GM10248 (cell line): ENCODE results near the gene ZNF335.
"Not testable (repeated sequence)": the region's sequence is repeated elsewhere in the genome, so short reads cannot be mapped to it uniquely, and the experiment has no call there.

Experiments used
- CTCF ChIA-PET: fragments of 300-600 bp; sonication (Branson Sonifier 250); formaldehyde crosslinking; extraction: SDS; loops from one replicate; lab custom pipeline; 2021; ENCODE audit warnings: antibody characterized with exemption; lab: Yijun Ruan, JAX
- POLR2A ChIA-PET: fragments of 350-650 bp; sonication (Branson Sonifier 250); formaldehyde crosslinking; extraction: SDS; loops from one replicate; lab custom pipeline; 2020; ENCODE audit warnings: antibody characterized with exemption; lab: Yijun Ruan, JAX
- DNase-seq: peaks from one replicate; pipeline ENCODE4 v3.0.0; 2012; ENCODE audit errors: extremely low spot score
- CTCF ChIP-seq: IDR thresholded peaks from 2 replicates; pipeline ENCODE4 v1.5.1; 2012; ENCODE audit warnings: mild to moderate bottlenecking, low read depth; ENCODE audit errors: extremely low read depth, missing control alignments, control extremely low read depth

The ZNF335 gene

GRCh38 chr20:45998337-45998736 is 26.3 kb upstream of the ZNF335 start:
- CTCF ChIA-PET: interaction anchor here (0.6 to 5.6 kb wide), 7 partner anchors 8 to 199 kb away, joined by 3 to 53 read pairs (median 3); no protein-coding TSS in a partner anchor
- POLR2A ChIA-PET: no interaction called here
- no peak for TF ChIP-seq CTCF
- DNase-seq: no peak

GRCh38 chr20:45997187-45997586 is 25.2 kb upstream of the ZNF335 start:
- TF ChIP-seq CTCF: no peak
- DNase-seq: no peak
- ChIA-PET POLR2A (no interaction called here), CTCF (interaction anchor here (1.3 to 5.6 kb wide), 2 partner anchors 10 to 15 kb away, joined by 3 to 53 read pairs; no protein-coding TSS in a partner anchor)

GRCh38 chr20:45995495-45996097 is 23.6 kb upstream of the ZNF335 start:
- POLR2A ChIA-PET, DNase-seq: not testable (repeated sequence)
- CTCF ChIA-PET: interaction anchor here (0.7 kb wide), 1 partner anchor 9 kb away, joined by 4 read pairs; no protein-coding TSS in a partner anchor

GRCh38 chr20:45994761-45995493 is 22.9 kb upstream of the ZNF335 start:
- CTCF ChIA-PET: interaction anchor here (0.7 to 1.0 kb wide), 2 partner anchors 8 to 20 kb away, joined by 3 to 4 read pairs; no protein-coding TSS in a partner anchor
- POLR2A ChIA-PET: no interaction called here
- DNase-seq: no peak
- TF ChIP-seq CTCF: no peak

- no peak for DNase-seq
- ChIA-PET CTCF (interaction anchor here (1.0 to 8.5 kb wide), 3 partner anchors 17 to 29 kb away, joined by 3 to 140 read pairs (median 4); partner anchors contain the start of gene MMP9), POLR2A (no interaction called here)
- no peak for TF ChIP-seq CTCF
Observed at GRCh38 chr20:45993197-45993951, 21.4 kb upstream of the ZNF335 start.

- POLR2A ChIA-PET: no interaction called here
- no peak for DNase-seq
- TF ChIP-seq CTCF: no peak
- CTCF ChIA-PET: interaction anchor here (1.2 to 8.5 kb wide), 2 partner anchors 18 to 31 kb away, joined by 3 to 140 read pairs; partner anchors contain the start of gene MMP9
Observed at GRCh38 chr20:45991616-45992015, 19.6 kb upstream of the ZNF335 start.

GRCh38 chr20:45988830-45989229 is 16.8 kb upstream of the ZNF335 start:
- CTCF ChIA-PET: interaction anchor here (1.0 to 8.5 kb wide), 5 partner anchors 10 to 222 kb away, joined by 3 to 140 read pairs (median 6); partner anchors contain the start of gene MMP9
- POLR2A ChIA-PET, DNase-seq: not testable (repeated sequence)
